WTC11 (cell line): ENCODE results near the gene PCNX1. TPM values are rescaled to one million over a fixed set of nuclear protein-coding genes. Genes with fewer than 3 reads are reported as not detected.

ENCODE experiments used
- ATAC-seq: fragments of 200-7000 bp; cut with Tn5 transposase; 2 replicates; pipeline ENCODE4 v1.10.0; 2021; ENCODE audit warnings: mild to moderate bottlenecking, moderate library complexity
- CTCF ChIA-PET: fragments of 300-600 bp; sonication (Branson Sonifier 250); formaldehyde crosslinking; loops from one replicate; lab custom pipeline; 2021; ENCODE audit warnings: antibody characterized with exemption; lab: Charles Lee
- POLR2A ChIA-PET: fragments of 350-600 bp; sonication (Branson Sonifier 250); formaldehyde crosslinking; loops from one replicate; lab custom pipeline; 2021; ENCODE audit warnings: antibody characterized with exemption; lab: Charles Lee
- DNase-seq: peaks from one replicate; pipeline ENCODE4 v3.0.0; 2021; ENCODE audit warnings: low spot score
- H3K27ac Mint-ChIP-seq: 2 replicates; pipeline ENCODE4 v1.8.0; 2021; ENCODE audit warnings: mixed read lengths
- H3K27me3 Mint-ChIP-seq: 2 replicates; pipeline ENCODE4 v1.8.0; 2021; ENCODE audit warnings: low read depth, mild to moderate bottlenecking, moderate library complexity, mixed read lengths
- H3K36me3 Mint-ChIP-seq: 2 replicates; pipeline ENCODE4 v1.8.0; 2021; ENCODE audit warnings: mixed read lengths
- H3K4me1 Mint-ChIP-seq: 2 replicates; pipeline ENCODE4 v1.8.0; 2022; ENCODE audit warnings: mixed read lengths
- H3K4me3 Mint-ChIP-seq: 2 replicates; pipeline ENCODE4 v1.8.0; 2021; ENCODE audit warnings: mild to moderate bottlenecking, moderate library complexity, mixed read lengths
- H3K9me3 Mint-ChIP-seq: 2 replicates; pipeline ENCODE4 v1.8.0; 2021; ENCODE audit warnings: mixed read lengths
- FOXJ3 ChIP-seq: sonication (generic); formaldehyde crosslinking; IDR thresholded peaks from 2 replicates; pipeline ENCODE4 v1.9.0; 2021; ENCODE audit warnings: missing genetic modification reagents, mild to moderate bottlenecking, borderline replicate concordance
- FOXK1 ChIP-seq: sonication (generic); formaldehyde crosslinking; IDR thresholded peaks from 2 replicates; pipeline ENCODE4 v1.8.0; 2022; ENCODE audit warnings: mild to moderate bottlenecking, moderate library complexity, missing genetic modification reagents
- GRHL2 ChIP-seq: fragments of 250-450 bp; sonication (Bioruptor Pico); IDR thresholded peaks from 2 replicates; pipeline ENCODE4 v1.8.0; 2022; ENCODE audit warnings: mild to moderate bottlenecking, moderate library complexity; ENCODE audit not compliant: insufficient replicate concordance, severe bottlenecking
- NFYB ChIP-seq: sonication (generic); formaldehyde crosslinking; conservative IDR thresholded peaks from 2 replicates; pipeline ENCODE4 v1.8.0; 2022; ENCODE audit warnings: low read depth, missing genetic modification reagents
- OVOL2 ChIP-seq: fragments of 250-450 bp; sonication (Bioruptor Pico); IDR thresholded peaks from 2 replicates; pipeline ENCODE4 v1.9.0; 2021; ENCODE audit warnings: mild to moderate bottlenecking, borderline replicate concordance
- SP1 ChIP-seq: sonication (generic); formaldehyde crosslinking; conservative IDR thresholded peaks from 2 replicates; pipeline ENCODE4 v1.8.1; 2022; ENCODE audit warnings: missing genetic modification reagents
- ZNF138 ChIP-seq: sonication (generic); formaldehyde crosslinking; conservative IDR thresholded peaks from 2 replicates; pipeline ENCODE4 v1.8.1; 2022; ENCODE audit warnings: mild to moderate bottlenecking, moderate library complexity, missing genetic modification reagents
- ZNF232 ChIP-seq: sonication (generic); formaldehyde crosslinking; IDR thresholded peaks from 2 replicates; pipeline ENCODE4 v1.8.0; 2022; ENCODE audit warnings: mild to moderate bottlenecking, missing genetic modification reagents
- total RNA-seq: library from RNA; stranded (reverse); gene quantifications from 3 replicates; pipeline ENCODE4 v1.2.3, GENCODE V29; 2021
- TF ChIP-seq, protein P1 (sequence below): sonication (generic); formaldehyde crosslinking; IDR thresholded peaks from 2 replicates; pipeline ENCODE4 v1.8.0; 2023; ENCODE audit warnings: missing genetic modification reagents
- TF ChIP-seq, protein P2 (sequence below): fragments of 250-450 bp; sonication (Bioruptor Pico); IDR thresholded peaks from 2 replicates; pipeline ENCODE4 v2.1.2; 2022; ENCODE audit warnings: mild to moderate bottlenecking, moderate library complexity
- TF ChIP-seq, protein P3 (sequence below): sonication (generic); formaldehyde crosslinking; IDR thresholded peaks from 2 replicates; pipeline ENCODE4 v1.8.1; 2022; ENCODE audit warnings: low read depth, missing genetic modification reagents, borderline replicate concordance
- TF ChIP-seq, protein P4 (sequence below): sonication (generic); formaldehyde crosslinking; IDR thresholded peaks from 2 replicates; pipeline ENCODE4 v1.8.1; 2022; ENCODE audit warnings: mild to moderate bottlenecking, missing genetic modification reagents, moderate library complexity, borderline replicate concordance
- TF ChIP-seq, protein P5 (sequence below): sonication (generic); formaldehyde crosslinking; IDR thresholded peaks from 2 replicates; pipeline ENCODE4 v1.8.1; 2023; ENCODE audit warnings: mild to moderate bottlenecking, missing genetic modification reagents
- TF ChIP-seq, protein P6 (sequence below): sonication (generic); formaldehyde crosslinking; conservative IDR thresholded peaks from 2 replicates; pipeline ENCODE4 v1.8.1; 2022; ENCODE audit warnings: mild to moderate bottlenecking, missing genetic modification reagents
- TF ChIP-seq, protein P7 (sequence below): sonication (generic); formaldehyde crosslinking; IDR thresholded peaks from 2 replicates; pipeline ENCODE4 v1.8.0; 2023; ENCODE audit warnings: missing genetic modification reagents, mild to moderate bottlenecking, borderline replicate concordance
- TF ChIP-seq, protein P8 (sequence below): sonication (generic); formaldehyde crosslinking; IDR thresholded peaks from 2 replicates; pipeline ENCODE4 v1.8.1; 2023; ENCODE audit warnings: mild to moderate bottlenecking, missing genetic modification reagents
- TF ChIP-seq, protein P9 (sequence below): sonication (generic); formaldehyde crosslinking; IDR thresholded peaks from 2 replicates; pipeline ENCODE4 v1.8.0; 2022; ENCODE audit warnings: mild to moderate bottlenecking, missing genetic modification reagents
- TF ChIP-seq, protein P10 (sequence below): sonication (generic); formaldehyde crosslinking; IDR thresholded peaks from 2 replicates; pipeline ENCODE4 v1.8.0; 2023; ENCODE audit warnings: mild to moderate bottlenecking, missing genetic modification reagents
- TF ChIP-seq, protein P11 (sequence below): sonication (generic); formaldehyde crosslinking; IDR thresholded peaks from 2 replicates; pipeline ENCODE4 v1.8.1; 2023; ENCODE audit warnings: mild to moderate bottlenecking, missing genetic modification reagents, moderate library complexity

The PCNX1 gene
- total RNA-seq, 1 experiment from 2014 or later = 46.4 TPM

DNA sequence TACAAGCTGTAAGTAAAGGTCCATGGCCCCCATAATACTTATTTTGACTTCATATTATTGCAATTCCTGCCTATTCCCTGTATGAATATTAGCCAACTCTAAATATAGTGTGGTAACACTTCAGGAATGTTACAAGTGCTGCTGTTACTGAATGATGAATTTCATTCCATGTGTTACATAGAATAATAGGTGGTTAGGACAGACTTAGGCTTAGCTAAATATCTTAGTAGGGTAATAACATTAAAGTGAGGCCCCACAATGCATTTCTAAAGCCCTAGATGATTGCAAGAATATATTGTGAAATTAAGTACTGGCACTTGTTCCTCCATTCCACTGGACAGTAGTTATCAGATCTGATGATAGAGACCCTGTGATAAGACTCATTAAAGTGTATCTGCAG is 182.7 kb downstream of the PCNX1 start:
- Mint-ChIP-seq H3K9me3 (no peaks in the 10 kb centered on the region), H3K4me1 (no peaks in the 10 kb centered on the region), H3K27ac (no peak overlapping the region), H3K27me3 (no peaks in the 10 kb centered on the region), H3K36me3 (peaks cover 47% of the 10 kb centered on the region), H3K4me3 (no peak overlapping the region)
- ATAC-seq (no peak), DNase-seq (no peak)
- POLR2A ChIA-PET = no interaction called here
- CTCF ChIA-PET = no interaction called here
- TF ChIP-seq, protein P1, sequence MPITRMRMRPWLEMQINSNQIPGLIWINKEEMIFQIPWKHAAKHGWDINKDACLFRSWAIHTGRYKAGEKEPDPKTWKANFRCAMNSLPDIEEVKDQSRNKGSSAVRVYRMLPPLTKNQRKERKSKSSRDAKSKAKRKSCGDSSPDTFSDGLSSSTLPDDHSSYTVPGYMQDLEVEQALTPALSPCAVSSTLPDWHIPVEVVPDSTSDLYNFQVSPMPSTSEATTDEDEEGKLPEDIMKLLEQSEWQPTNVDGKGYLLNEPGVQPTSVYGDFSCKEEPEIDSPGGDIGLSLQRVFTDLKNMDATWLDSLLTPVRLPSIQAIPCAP (CRISPR knock-in tag) = no peak
- TF ChIP-seq ZNF232 (no peak), FOXK1 (CRISPR knock-in tag) (no peak), NFYB (CRISPR knock-in tag) (no peak), GRHL2 (CRISPR knock-in tag) (no peak), ZNF138 (CRISPR knock-in tag) (no peak), FOXJ3 (CRISPR knock-in tag) (no peak), OVOL2 (no peak), SP1 (CRISPR knock-in tag) (no peak)
- TF ChIP-seq, protein P2, sequence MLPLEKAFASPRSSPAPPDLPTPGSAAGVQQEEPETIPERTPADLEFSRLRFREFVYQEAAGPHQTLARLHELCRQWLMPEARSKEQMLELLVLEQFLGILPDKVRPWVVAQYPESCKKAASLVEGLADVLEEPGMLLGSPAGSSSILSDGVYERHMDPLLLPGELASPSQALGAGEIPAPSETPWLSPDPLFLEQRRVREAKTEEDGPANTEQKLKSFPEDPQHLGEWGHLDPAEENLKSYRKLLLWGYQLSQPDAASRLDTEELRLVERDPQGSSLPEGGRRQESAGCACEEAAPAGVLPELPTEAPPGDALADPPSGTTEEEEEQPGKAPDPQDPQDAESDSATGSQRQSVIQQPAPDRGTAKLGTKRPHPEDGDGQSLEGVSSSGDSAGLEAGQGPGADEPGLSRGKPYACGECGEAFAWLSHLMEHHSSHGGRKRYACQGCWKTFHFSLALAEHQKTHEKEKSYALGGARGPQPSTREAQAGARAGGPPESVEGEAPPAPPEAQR (CRISPR knock-in tag) = no peak
- TF ChIP-seq, protein P3, sequence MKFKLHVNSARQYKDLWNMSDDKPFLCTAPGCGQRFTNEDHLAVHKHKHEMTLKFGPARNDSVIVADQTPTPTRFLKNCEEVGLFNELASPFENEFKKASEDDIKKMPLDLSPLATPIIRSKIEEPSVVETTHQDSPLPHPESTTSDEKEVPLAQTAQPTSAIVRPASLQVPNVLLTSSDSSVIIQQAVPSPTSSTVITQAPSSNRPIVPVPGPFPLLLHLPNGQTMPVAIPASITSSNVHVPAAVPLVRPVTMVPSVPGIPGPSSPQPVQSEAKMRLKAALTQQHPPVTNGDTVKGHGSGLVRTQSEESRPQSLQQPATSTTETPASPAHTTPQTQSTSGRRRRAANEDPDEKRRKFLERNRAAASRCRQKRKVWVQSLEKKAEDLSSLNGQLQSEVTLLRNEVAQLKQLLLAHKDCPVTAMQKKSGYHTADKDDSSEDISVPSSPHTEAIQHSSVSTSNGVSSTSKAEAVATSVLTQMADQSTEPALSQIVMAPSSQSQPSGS (CRISPR knock-in tag) = no peak
- TF ChIP-seq, protein P4, sequence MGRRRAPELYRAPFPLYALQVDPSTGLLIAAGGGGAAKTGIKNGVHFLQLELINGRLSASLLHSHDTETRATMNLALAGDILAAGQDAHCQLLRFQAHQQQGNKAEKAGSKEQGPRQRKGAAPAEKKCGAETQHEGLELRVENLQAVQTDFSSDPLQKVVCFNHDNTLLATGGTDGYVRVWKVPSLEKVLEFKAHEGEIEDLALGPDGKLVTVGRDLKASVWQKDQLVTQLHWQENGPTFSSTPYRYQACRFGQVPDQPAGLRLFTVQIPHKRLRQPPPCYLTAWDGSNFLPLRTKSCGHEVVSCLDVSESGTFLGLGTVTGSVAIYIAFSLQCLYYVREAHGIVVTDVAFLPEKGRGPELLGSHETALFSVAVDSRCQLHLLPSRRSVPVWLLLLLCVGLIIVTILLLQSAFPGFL (CRISPR knock-in tag) = no peak
- TF ChIP-seq, protein P5, sequence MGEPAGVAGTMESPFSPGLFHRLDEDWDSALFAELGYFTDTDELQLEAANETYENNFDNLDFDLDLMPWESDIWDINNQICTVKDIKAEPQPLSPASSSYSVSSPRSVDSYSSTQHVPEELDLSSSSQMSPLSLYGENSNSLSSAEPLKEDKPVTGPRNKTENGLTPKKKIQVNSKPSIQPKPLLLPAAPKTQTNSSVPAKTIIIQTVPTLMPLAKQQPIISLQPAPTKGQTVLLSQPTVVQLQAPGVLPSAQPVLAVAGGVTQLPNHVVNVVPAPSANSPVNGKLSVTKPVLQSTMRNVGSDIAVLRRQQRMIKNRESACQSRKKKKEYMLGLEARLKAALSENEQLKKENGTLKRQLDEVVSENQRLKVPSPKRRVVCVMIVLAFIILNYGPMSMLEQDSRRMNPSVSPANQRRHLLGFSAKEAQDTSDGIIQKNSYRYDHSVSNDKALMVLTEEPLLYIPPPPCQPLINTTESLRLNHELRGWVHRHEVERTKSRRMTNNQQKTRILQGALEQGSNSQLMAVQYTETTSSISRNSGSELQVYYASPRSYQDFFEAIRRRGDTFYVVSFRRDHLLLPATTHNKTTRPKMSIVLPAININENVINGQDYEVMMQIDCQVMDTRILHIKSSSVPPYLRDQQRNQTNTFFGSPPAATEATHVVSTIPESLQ (CRISPR knock-in tag) = no peak
- TF ChIP-seq, protein P6, sequence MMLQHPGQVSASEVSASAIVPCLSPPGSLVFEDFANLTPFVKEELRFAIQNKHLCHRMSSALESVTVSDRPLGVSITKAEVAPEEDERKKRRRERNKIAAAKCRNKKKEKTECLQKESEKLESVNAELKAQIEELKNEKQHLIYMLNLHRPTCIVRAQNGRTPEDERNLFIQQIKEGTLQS (CRISPR knock-in tag) = no peak
- TF ChIP-seq, protein P7, sequence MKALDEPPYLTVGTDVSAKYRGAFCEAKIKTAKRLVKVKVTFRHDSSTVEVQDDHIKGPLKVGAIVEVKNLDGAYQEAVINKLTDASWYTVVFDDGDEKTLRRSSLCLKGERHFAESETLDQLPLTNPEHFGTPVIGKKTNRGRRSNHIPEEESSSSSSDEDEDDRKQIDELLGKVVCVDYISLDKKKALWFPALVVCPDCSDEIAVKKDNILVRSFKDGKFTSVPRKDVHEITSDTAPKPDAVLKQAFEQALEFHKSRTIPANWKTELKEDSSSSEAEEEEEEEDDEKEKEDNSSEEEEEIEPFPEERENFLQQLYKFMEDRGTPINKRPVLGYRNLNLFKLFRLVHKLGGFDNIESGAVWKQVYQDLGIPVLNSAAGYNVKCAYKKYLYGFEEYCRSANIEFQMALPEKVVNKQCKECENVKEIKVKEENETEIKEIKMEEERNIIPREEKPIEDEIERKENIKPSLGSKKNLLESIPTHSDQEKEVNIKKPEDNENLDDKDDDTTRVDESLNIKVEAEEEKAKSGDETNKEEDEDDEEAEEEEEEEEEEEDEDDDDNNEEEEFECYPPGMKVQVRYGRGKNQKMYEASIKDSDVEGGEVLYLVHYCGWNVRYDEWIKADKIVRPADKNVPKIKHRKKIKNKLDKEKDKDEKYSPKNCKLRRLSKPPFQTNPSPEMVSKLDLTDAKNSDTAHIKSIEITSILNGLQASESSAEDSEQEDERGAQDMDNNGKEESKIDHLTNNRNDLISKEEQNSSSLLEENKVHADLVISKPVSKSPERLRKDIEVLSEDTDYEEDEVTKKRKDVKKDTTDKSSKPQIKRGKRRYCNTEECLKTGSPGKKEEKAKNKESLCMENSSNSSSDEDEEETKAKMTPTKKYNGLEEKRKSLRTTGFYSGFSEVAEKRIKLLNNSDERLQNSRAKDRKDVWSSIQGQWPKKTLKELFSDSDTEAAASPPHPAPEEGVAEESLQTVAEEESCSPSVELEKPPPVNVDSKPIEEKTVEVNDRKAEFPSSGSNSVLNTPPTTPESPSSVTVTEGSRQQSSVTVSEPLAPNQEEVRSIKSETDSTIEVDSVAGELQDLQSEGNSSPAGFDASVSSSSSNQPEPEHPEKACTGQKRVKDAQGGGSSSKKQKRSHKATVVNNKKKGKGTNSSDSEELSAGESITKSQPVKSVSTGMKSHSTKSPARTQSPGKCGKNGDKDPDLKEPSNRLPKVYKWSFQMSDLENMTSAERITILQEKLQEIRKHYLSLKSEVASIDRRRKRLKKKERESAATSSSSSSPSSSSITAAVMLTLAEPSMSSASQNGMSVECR = no peak
- TF ChIP-seq, protein P8, sequence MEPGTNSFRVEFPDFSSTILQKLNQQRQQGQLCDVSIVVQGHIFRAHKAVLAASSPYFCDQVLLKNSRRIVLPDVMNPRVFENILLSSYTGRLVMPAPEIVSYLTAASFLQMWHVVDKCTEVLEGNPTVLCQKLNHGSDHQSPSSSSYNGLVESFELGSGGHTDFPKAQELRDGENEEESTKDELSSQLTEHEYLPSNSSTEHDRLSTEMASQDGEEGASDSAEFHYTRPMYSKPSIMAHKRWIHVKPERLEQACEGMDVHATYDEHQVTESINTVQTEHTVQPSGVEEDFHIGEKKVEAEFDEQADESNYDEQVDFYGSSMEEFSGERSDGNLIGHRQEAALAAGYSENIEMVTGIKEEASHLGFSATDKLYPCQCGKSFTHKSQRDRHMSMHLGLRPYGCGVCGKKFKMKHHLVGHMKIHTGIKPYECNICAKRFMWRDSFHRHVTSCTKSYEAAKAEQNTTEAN (CRISPR knock-in tag) = no peak
- TF ChIP-seq, protein P9, sequence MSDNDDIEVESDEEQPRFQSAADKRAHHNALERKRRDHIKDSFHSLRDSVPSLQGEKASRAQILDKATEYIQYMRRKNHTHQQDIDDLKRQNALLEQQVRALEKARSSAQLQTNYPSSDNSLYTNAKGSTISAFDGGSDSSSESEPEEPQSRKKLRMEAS (CRISPR knock-in tag) = no peak
- TF ChIP-seq, protein P10, sequence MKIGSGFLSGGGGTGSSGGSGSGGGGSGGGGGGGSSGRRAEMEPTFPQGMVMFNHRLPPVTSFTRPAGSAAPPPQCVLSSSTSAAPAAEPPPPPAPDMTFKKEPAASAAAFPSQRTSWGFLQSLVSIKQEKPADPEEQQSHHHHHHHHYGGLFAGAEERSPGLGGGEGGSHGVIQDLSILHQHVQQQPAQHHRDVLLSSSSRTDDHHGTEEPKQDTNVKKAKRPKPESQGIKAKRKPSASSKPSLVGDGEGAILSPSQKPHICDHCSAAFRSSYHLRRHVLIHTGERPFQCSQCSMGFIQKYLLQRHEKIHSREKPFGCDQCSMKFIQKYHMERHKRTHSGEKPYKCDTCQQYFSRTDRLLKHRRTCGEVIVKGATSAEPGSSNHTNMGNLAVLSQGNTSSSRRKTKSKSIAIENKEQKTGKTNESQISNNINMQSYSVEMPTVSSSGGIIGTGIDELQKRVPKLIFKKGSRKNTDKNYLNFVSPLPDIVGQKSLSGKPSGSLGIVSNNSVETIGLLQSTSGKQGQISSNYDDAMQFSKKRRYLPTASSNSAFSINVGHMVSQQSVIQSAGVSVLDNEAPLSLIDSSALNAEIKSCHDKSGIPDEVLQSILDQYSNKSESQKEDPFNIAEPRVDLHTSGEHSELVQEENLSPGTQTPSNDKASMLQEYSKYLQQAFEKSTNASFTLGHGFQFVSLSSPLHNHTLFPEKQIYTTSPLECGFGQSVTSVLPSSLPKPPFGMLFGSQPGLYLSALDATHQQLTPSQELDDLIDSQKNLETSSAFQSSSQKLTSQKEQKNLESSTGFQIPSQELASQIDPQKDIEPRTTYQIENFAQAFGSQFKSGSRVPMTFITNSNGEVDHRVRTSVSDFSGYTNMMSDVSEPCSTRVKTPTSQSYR (CRISPR knock-in tag) = no peak
- TF ChIP-seq, protein P11, sequence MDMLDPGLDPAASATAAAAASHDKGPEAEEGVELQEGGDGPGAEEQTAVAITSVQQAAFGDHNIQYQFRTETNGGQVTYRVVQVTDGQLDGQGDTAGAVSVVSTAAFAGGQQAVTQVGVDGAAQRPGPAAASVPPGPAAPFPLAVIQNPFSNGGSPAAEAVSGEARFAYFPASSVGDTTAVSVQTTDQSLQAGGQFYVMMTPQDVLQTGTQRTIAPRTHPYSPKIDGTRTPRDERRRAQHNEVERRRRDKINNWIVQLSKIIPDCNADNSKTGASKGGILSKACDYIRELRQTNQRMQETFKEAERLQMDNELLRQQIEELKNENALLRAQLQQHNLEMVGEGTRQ (CRISPR knock-in tag) = no peak
